HCT116 (cell line): ENCODE data around the gene TBKBP1. TPM values are rescaled to one million over a fixed set of nuclear protein-coding genes. Genes with fewer than 3 reads are reported as not detected.

ENCODE experiments used
- ATAC-seq: fragments of 200-7000 bp; cut with Tn5 transposase; 2 replicates; pipeline ENCODE4 v1.9.1; 2020; ENCODE audit warnings: mild to moderate bottlenecking, moderate library complexity
- BruUV-seq: library from RNA; stranded (reverse); fragments of 400-500 nt; replicated peaks from 2 replicates; lab custom pipeline; 2021; lab: Mats Ljungman, UMichigan
- CTCF ChIA-PET: fragments of 300-600 bp; sonication (Branson Sonifier 250); formaldehyde crosslinking; loops from one replicate; lab custom pipeline; 2021; ENCODE audit warnings: antibody characterized with exemption; lab: Charles Lee
- POLR2A ChIA-PET: fragments of 300-600, 350-600 bp; sonication (Branson Sonifier 250); formaldehyde crosslinking; loops from one replicate; lab custom pipeline; 2021; ENCODE audit warnings: antibody characterized with exemption; lab: Charles Lee
- RAD21 ChIA-PET, 2 experiments: fragments of 300-600 bp; sonication (Branson Sonifier 250); formaldehyde crosslinking; loops; one replicate each; lab custom pipeline; 2023; ENCODE audit warnings: low total read pairs in 2 of 2; ENCODE audit not compliant: uncharacterized antibody in 2 of 2, unreplicated experiment in 2 of 2, low non-redundant PET in 1 of 2; lab: Charles Lee
- DNase-seq: peaks from one replicate; pipeline ENCODE4 v3.0.0-alpha.2; 2010; ENCODE audit warnings: low read depth, low spot score
- H2AFZ ChIP-seq: fragments of 200-600 bp; shearing (Covaris generic), sonication (generic); 2 replicates; pipeline ENCODE4 v1.6.1; 2017; ENCODE audit warnings: low read depth, mixed run types, mixed read lengths, antibody characterized with exemption, low read length; ENCODE audit not compliant: poor library complexity, severe bottlenecking
- H3K27ac ChIP-seq: 2 replicates; pipeline ENCODE4 v1.5.1; 2012; ENCODE audit warnings: low read depth, low read length
- H3K27me3 ChIP-seq: fragments of 200-600 bp; sonication (generic); 2 replicates; pipeline ENCODE4 v1.6.1; 2016; ENCODE audit warnings: mixed run types, low read length, mixed read lengths; ENCODE audit not compliant: insufficient read depth
- H3K36me3 ChIP-seq, 2 experiments: fragments of 200-500 bp in 1 of 2; fragments of 200-600 bp in 1 of 2; sonication (Bioruptor generic) in 1 of 2; sonication (generic) in 1 of 2; 2 replicates each; pipeline versions ENCODE4 v1.5.1 to v1.6.1; 2014 to 2016; ENCODE audit warnings: low read length in 2 of 2, inconsistent platforms in 1 of 2, mixed read lengths in 1 of 2, mixed run types in 1 of 2; ENCODE audit not compliant: insufficient read depth in 2 of 2, control insufficient read depth in 1 of 2
- H3K4me1 ChIP-seq, 2 experiments: fragments of 200-600 bp in 1 of 2; sonication (generic) in 1 of 2; 2 replicates each; pipeline versions ENCODE4 v1.5.1 to v1.6.1; 2012 to 2017; ENCODE audit warnings: low read length in 2 of 2, inconsistent platforms in 1 of 2, mild to moderate bottlenecking in 1 of 2, mixed read lengths in 1 of 2, mixed run types in 1 of 2, moderate library complexity in 1 of 2; ENCODE audit not compliant: insufficient read depth in 2 of 2, control insufficient read depth in 1 of 2
- H3K4me2 ChIP-seq: fragments of 200-600 bp; sonication (generic); 2 replicates; pipeline ENCODE4 v1.6.1; 2017; ENCODE audit warnings: mixed run types, low read length, mixed read lengths
- H3K4me3 ChIP-seq, 2 experiments: fragments of 200-600 bp in 1 of 2; sonication (generic) in 1 of 2; replicated peaks in 1 of 2; 2 replicates each; pipeline ENCODE4 v1.5.1; 2011 to 2016; ENCODE audit warnings: low read length in 2 of 2, control low read depth in 1 of 2, low read depth in 1 of 2, mild to moderate bottlenecking in 1 of 2, mixed read lengths in 1 of 2, mixed run types in 1 of 2
- H3K79me2 ChIP-seq: fragments of 200-600 bp; sonication (generic); 2 replicates; pipeline ENCODE4 v1.6.1; 2017; ENCODE audit warnings: mild to moderate bottlenecking, mixed run types, low read length, moderate library complexity, mixed read lengths; ENCODE audit not compliant: insufficient read depth
- H3K9ac ChIP-seq: fragments of 200-600 bp; sonication (generic); 2 replicates; pipeline ENCODE4 v1.6.1; 2016; ENCODE audit warnings: low read length, mixed read lengths
- H3K9me2 ChIP-seq: fragments of 200-600 bp; sonication (generic), shearing (Covaris generic); 2 replicates; pipeline ENCODE4 v1.6.1; 2017; ENCODE audit warnings: mixed run types, mild to moderate bottlenecking, moderate library complexity; ENCODE audit not compliant: insufficient read depth
- H3K9me3 ChIP-seq, 2 experiments: fragments of 200-500 bp in 1 of 2; fragments of 200-600 bp in 1 of 2; sonication (Bioruptor generic) in 1 of 2; sonication (generic) in 1 of 2; 2 replicates each; pipeline ENCODE4 v1.6.1; 2014 to 2017; ENCODE audit warnings: low read length in 2 of 2, mixed read lengths in 2 of 2, inconsistent platforms in 1 of 2, low read depth in 1 of 2, mild to moderate bottlenecking in 1 of 2, mixed run types in 1 of 2, moderate library complexity in 1 of 2; ENCODE audit not compliant: control insufficient read depth in 1 of 2, insufficient read depth in 1 of 2
- H4K20me1 ChIP-seq: fragments of 200-600 bp; sonication (generic), shearing (Covaris generic); 2 replicates; pipeline ENCODE4 v1.6.1; 2017; ENCODE audit warnings: mixed run types, mild to moderate bottlenecking, moderate library complexity; ENCODE audit not compliant: insufficient read depth
- ELF1 ChIP-seq: IDR thresholded peaks from 2 replicates; pipeline ENCODE4 v1.6.1; 2012; ENCODE audit warnings: low read depth, borderline replicate concordance
- EZH2 ChIP-seq: fragments of 200-600 bp; sonication (generic); IDR thresholded peaks from 2 replicates; pipeline ENCODE4 v1.6.1; 2017; ENCODE audit warnings: antibody characterized with exemption, mixed run types
- SIN3A ChIP-seq: IDR thresholded peaks from 2 replicates; pipeline ENCODE4 v1.6.1; 2012; ENCODE audit warnings: low read depth
- SP1 ChIP-seq: IDR thresholded peaks from 2 replicates; pipeline ENCODE4 v1.6.1; 2012; ENCODE audit warnings: low read depth
- YY1 ChIP-seq: IDR thresholded peaks from 2 replicates; pipeline ENCODE4 v1.6.1; 2011; ENCODE audit warnings: low read length, low read depth, moderate library complexity, mild to moderate bottlenecking; ENCODE audit not compliant: insufficient replicate concordance; ENCODE audit errors: extremely low read depth
- ZNF274 ChIP-seq: fragments of 200-500 bp; sonication (Bioruptor generic); IDR thresholded peaks from 2 replicates; pipeline ENCODE4 v1.6.1; 2014; ENCODE audit warnings: mild to moderate bottlenecking, low read depth, low read length, inconsistent platforms
- intact Hi-C: fragments of 100-400 bp; cut with micrococcal nuclease; formaldehyde crosslinking; loops from 2 replicates; pipeline ENCODE4 v1.10.0; 2022
- total RNA-seq: library from RNA; stranded (reverse); gene quantifications from one replicate; pipeline ENCODE4 v1.2.1, GENCODE V29; 2021; ENCODE audit not compliant: unreplicated experiment
- TF ChIP-seq, protein P1 (sequence below): IDR thresholded peaks from 2 replicates; pipeline ENCODE4 v1.6.1; 2012; ENCODE audit warnings: low read depth

The TBKBP1 gene
- total RNA-seq, 1 experiment from 2014 or later: 12.4 TPM

DNA sequence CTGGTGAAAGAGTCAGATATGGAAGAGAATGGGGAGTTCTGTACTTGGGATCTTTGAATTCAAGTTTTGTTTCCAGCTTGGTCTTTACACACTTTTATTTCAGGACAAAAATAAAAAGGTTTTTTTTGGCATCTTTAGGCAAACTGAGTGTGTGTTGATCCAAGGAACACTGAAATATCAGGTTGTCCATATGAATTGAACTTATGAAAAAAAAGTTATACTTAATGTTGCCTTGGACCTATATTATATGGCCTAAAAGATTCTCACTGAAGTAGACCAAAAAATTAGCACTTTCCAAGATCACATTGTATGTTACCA lies 29.4 kb upstream of the TBKBP1 start:
- BruUV-seq: no TSS peak
- Histone ChIP-seq H3K9ac (no peak overlapping the region), H2AFZ (no peak overlapping the region), H3K9me2 (no peaks in the 10 kb centered on the region), H3K36me3 (peaks cover 84 to 89% of the 10 kb centered on the region in 2 experiments), H3K4me3 (no peak overlapping the region), H3K79me2 (peaks cover 94% of the 10 kb centered on the region), H4K20me1 (peaks cover 38% of the 10 kb centered on the region), H3K27ac (no peak overlapping the region), H3K27me3 (no peaks in the 10 kb centered on the region), H3K4me1 (no peaks in the 10 kb centered on the region), H3K4me2 (no peak overlapping the region), H3K9me3 (no peaks in the 10 kb centered on the region)
- ChIA-PET POLR2A (interaction anchor here (1.5 to 2.7 kb wide), 2 partner anchors 13 to 15 kb away, joined by 5 to 12 read pairs; partner anchors contain the start of gene KPNB1), CTCF (interaction anchor here (1.1 to 2.5 kb wide), 3 partner anchors 14 to 15 kb away, joined by 4 to 11 read pairs (median 6); partner anchors contain the start of gene KPNB1), RAD21 (interaction anchor here in 1 of 2 experiments (1.0 kb wide), 1 partner anchor 15 kb away, joined by 3 read pairs; no protein-coding TSS in a partner anchor)
- TF ChIP-seq YY1: no peak
- TF ChIP-seq SP1: no peak
- TF ChIP-seq EZH2: no peak
- peak; percentile 10; the same call in 1 of the 2 replicates for TF ChIP-seq SIN3A
- no peak for TF ChIP-seq ELF1
- TF ChIP-seq, protein P1, sequence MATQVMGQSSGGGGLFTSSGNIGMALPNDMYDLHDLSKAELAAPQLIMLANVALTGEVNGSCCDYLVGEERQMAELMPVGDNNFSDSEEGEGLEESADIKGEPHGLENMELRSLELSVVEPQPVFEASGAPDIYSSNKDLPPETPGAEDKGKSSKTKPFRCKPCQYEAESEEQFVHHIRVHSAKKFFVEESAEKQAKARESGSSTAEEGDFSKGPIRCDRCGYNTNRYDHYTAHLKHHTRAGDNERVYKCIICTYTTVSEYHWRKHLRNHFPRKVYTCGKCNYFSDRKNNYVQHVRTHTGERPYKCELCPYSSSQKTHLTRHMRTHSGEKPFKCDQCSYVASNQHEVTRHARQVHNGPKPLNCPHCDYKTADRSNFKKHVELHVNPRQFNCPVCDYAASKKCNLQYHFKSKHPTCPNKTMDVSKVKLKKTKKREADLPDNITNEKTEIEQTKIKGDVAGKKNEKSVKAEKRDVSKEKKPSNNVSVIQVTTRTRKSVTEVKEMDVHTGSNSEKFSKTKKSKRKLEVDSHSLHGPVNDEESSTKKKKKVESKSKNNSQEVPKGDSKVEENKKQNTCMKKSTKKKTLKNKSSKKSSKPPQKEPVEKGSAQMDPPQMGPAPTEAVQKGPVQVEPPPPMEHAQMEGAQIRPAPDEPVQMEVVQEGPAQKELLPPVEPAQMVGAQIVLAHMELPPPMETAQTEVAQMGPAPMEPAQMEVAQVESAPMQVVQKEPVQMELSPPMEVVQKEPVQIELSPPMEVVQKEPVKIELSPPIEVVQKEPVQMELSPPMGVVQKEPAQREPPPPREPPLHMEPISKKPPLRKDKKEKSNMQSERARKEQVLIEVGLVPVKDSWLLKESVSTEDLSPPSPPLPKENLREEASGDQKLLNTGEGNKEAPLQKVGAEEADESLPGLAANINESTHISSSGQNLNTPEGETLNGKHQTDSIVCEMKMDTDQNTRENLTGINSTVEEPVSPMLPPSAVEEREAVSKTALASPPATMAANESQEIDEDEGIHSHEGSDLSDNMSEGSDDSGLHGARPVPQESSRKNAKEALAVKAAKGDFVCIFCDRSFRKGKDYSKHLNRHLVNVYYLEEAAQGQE: no peak
- no peak for TF ChIP-seq ZNF274
- intact Hi-C loops: loop anchor here (1.0 to 2.0 kb wide), 2 partner anchors 78 to 138 kb away; no protein-coding TSS in a partner anchor
- ATAC-seq (no peak), DNase-seq (no peak)
